Hepatocyte (in vitro differentiated cells): ENCODE measurements around the gene CCDC9B. TPM values are rescaled to one million over a fixed set of nuclear protein-coding genes. Genes with fewer than 3 reads are reported as not detected.
A peak's percentile ranks its signal among the peaks of the same experiment; 100 is the strongest.

Experiments
- DNase-seq: peaks from one replicate; pipeline ENCODE4 v3.0.0-alpha.2; 2016; ENCODE audit warnings: low spot score
- H2AFZ ChIP-seq: fragments of 200-600 bp; sonication (generic); 2 replicates; pipeline ENCODE4 v1.6.0; 2016; ENCODE audit warnings: antibody characterized with exemption, mild to moderate bottlenecking
- H3K27ac ChIP-seq: fragments of 200-600 bp; sonication (generic); 2 replicates; pipeline ENCODE4 v1.5.1; 2016; ENCODE audit warnings: mild to moderate bottlenecking
- H3K27me3 ChIP-seq: fragments of 200-600 bp; sonication (generic); 2 replicates; pipeline ENCODE4 v1.6.1; 2016
- H3K36me3 ChIP-seq: fragments of 200-600 bp; sonication (generic); replicated peaks from 2 replicates; pipeline ENCODE4 v1.5.1; 2016; ENCODE audit warnings: low read depth; ENCODE audit not compliant: insufficient read depth
- H3K4me1 ChIP-seq: fragments of 200-600 bp; sonication (generic); 2 replicates; pipeline ENCODE4 v1.5.1; 2016; ENCODE audit warnings: mild to moderate bottlenecking, moderate library complexity; ENCODE audit not compliant: insufficient read depth
- H3K4me2 ChIP-seq: fragments of 200-600 bp; sonication (generic); 2 replicates; pipeline ENCODE4 v1.6.0; 2016
- H3K4me3 ChIP-seq: fragments of 200-600 bp; sonication (generic); 2 replicates; pipeline ENCODE4 v1.5.1; 2016; ENCODE audit warnings: mild to moderate bottlenecking
- H3K79me2 ChIP-seq: fragments of 200-600 bp; sonication (generic); 2 replicates; pipeline ENCODE4 v1.6.0; 2017; ENCODE audit warnings: mild to moderate bottlenecking
- H3K9me2 ChIP-seq: fragments of 200-600 bp; sonication (generic); replicated peaks from 2 replicates; pipeline ENCODE4 v1.6.0; 2017; ENCODE audit warnings: mild to moderate bottlenecking; ENCODE audit not compliant: insufficient read depth
- H3K9me3 ChIP-seq: fragments of 200-600 bp; sonication (generic); 2 replicates; pipeline ENCODE4 v1.5.1; 2016; ENCODE audit warnings: low read depth, mild to moderate bottlenecking
- H4K20me1 ChIP-seq: fragments of 200-600 bp; sonication (generic); 2 replicates; pipeline ENCODE4 v1.6.0; 2016; ENCODE audit warnings: mild to moderate bottlenecking; ENCODE audit not compliant: insufficient read depth, poor library complexity, severe bottlenecking
- CTCF ChIP-seq: fragments of 200-600 bp; sonication (generic); IDR thresholded peaks from 2 replicates; pipeline ENCODE4 v1.5.1; 2016; ENCODE audit warnings: antibody characterized with exemption, mild to moderate bottlenecking; ENCODE audit not compliant: poor library complexity
- EZH2 ChIP-seq: fragments of 200-600 bp; sonication (generic); IDR thresholded peaks from 2 replicates; pipeline ENCODE4 v1.6.1; 2016; ENCODE audit warnings: antibody characterized with exemption, mild to moderate bottlenecking, borderline replicate concordance
- EZH2phosphoT487 ChIP-seq: fragments of 200-600 bp; sonication (generic); IDR thresholded peaks from one replicate; pipeline ENCODE4 v1.6.1; 2018; ENCODE audit warnings: antibody characterized with exemption, mild to moderate bottlenecking, low read depth, moderate library complexity; ENCODE audit not compliant: unreplicated experiment, severe bottlenecking
- WGBS: methylation state at CpG from one replicate; pipeline ENCODE4 v1.1.6; 2016; ENCODE audit warnings: low lambda C conversion rate; ENCODE audit errors: missing lambda C conversion rate; 5-methylcytosine and 5-hydroxymethylcytosine counted together
- polyA plus RNA-seq: library from polyadenylated mRNA; unstranded; fragments of >200 nt; fragmentation: Nextera tagmentation; extraction: Ambion mirVana; gene quantifications from 2 replicates; pipeline ENCODE4 v1.2.1, GENCODE V29; 2016
- total RNA-seq: library from RNA; depleted of rRNA; stranded (reverse); fragments of >200 nt; gene quantifications from 2 replicates; pipeline ENCODE4 v1.2.3, GENCODE V29; 2014

Gene CCDC9B
- total and polyA plus RNA-seq, 2 experiments from 2014 or later: 4.0 to 7.6 TPM

GRCh38 chr15:40355976-40356585 is 15.3 kb upstream of the CCDC9B start:
- no peaks in the 10 kb centered on the region for H3K36me3 ChIP-seq
- WGBS: 95% methylated on average over 5 of the region's 5 CpGs
- no peak overlapping the region for H3K27ac ChIP-seq

DNA sequence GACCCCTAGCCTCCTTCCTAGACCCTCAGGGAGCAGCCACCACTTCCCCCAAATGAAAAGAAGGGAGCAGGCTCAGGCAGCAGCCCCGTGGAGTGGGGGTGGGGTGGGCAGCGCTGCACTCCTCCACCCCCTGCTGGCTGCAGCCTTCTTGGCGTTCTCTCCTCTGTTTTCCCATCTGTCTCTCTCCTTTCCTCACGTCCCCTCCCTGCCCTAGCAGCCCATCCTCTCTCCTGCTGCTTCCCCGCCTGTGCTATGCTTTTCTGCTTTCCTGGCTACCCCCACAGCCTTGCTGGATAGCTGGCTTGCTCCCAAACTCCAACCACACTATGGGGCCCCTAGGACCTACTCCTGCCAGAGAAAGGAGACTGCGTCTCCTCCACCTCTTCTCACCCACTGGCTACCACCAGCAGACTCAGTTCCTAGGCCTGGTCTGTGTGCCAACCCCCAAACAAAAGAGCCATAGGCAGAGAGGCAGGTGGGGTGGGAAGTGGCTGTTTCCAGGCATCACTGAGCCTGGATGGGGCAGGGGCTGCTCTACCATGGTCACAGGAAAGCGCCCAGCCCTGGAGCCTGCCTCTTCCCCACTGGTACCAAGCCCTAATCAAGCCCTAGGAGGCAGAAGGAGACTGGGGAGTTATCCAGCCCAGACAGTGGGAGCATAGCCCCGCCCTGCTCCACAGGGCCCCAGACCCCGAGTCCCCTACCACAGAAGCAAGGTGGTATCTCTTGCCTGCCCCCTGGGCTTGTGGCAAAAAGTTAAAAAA is 13.9 kb upstream of the CCDC9B start:
- H3K36me3 ChIP-seq: no peaks in the 10 kb centered on the region
- no peaks in the 10 kb centered on the region for H3K9me3 ChIP-seq
- H3K9me2 ChIP-seq: no peaks in the 10 kb centered on the region
- peaks cover 8% of the 10 kb centered on the region for H3K27me3 ChIP-seq
- H2AFZ ChIP-seq: no peak overlapping the region
- no peaks in the 10 kb centered on the region for H4K20me1 ChIP-seq
- H3K4me3 ChIP-seq: no peak overlapping the region
- H3K79me2 ChIP-seq: peaks cover 5% of the 10 kb centered on the region
- TF ChIP-seq CTCF (peak; percentile 43), EZH2 (no peak), EZH2phosphoT487 (no peak)
- H3K27ac ChIP-seq: peak overlapping the region; percentile 23
- peaks cover 23% of the 10 kb centered on the region for H3K4me1 ChIP-seq
- H3K4me2 ChIP-seq: peak overlapping the region; percentile 57
- DNase-seq: peak; percentile 72
- 22% methylated on average over 7 of the region's 9 CpGs for WGBS

More at GRCh38 chr15:40355976-40356585, 15.3 kb upstream of the CCDC9B start:
- Histone ChIP-seq H3K79me2 (peaks cover 5% of the 10 kb centered on the region), H4K20me1 (no peaks in the 10 kb centered on the region), H3K9me3 (no peaks in the 10 kb centered on the region), H3K4me2 (no peak overlapping the region), H3K4me3 (no peak overlapping the region), H3K9me2 (no peaks in the 10 kb centered on the region), H2AFZ (no peak overlapping the region), H3K4me1 (peaks cover 19% of the 10 kb centered on the region), H3K27me3 (peaks cover 8% of the 10 kb centered on the region)
- no peak for TF ChIP-seq EZH2phosphoT487
- no peak for DNase-seq

DNA sequence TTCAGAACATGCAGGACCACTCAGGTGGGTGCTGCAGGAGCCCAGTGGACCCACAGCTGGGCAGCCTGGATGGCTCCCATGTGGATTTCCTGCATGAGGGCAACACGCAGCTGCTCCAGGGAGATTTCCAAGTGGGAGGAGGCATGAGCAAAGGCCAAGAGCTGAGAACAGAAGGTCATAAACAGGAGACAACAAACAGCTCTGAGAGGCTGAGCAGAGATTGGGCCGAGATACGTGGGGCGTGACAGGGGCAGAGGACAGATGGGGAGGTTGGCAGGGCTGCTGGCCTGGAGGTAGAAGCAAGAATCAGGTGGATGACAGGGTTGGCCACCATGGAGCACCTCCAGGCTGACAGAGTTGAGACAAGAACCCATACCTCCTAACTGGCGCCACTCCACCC is 13.0 kb upstream of the CCDC9B start:
- peaks cover 26% of the 10 kb centered on the region for H3K4me1 ChIP-seq
- H3K4me2 ChIP-seq: peak overlapping the region; percentile 67
- H3K4me3 ChIP-seq: no peak overlapping the region
- H3K9me3 ChIP-seq: no peaks in the 10 kb centered on the region
- 57% methylated on average over 5 of the region's 5 CpGs for WGBS
- H4K20me1 ChIP-seq: no peaks in the 10 kb centered on the region
- no peaks in the 10 kb centered on the region for H3K27me3 ChIP-seq
- no peak for TF ChIP-seq EZH2
- no peak for TF ChIP-seq EZH2phosphoT487
- no peak for TF ChIP-seq CTCF
- H3K27ac ChIP-seq: peak overlapping the region; percentile 34
- H2AFZ ChIP-seq: no peak overlapping the region
- H3K36me3 ChIP-seq: no peaks in the 10 kb centered on the region
- DNase-seq: no peak
- no peaks in the 10 kb centered on the region for H3K9me2 ChIP-seq
- H3K79me2 ChIP-seq: peaks cover 5% of the 10 kb centered on the region

DNA sequence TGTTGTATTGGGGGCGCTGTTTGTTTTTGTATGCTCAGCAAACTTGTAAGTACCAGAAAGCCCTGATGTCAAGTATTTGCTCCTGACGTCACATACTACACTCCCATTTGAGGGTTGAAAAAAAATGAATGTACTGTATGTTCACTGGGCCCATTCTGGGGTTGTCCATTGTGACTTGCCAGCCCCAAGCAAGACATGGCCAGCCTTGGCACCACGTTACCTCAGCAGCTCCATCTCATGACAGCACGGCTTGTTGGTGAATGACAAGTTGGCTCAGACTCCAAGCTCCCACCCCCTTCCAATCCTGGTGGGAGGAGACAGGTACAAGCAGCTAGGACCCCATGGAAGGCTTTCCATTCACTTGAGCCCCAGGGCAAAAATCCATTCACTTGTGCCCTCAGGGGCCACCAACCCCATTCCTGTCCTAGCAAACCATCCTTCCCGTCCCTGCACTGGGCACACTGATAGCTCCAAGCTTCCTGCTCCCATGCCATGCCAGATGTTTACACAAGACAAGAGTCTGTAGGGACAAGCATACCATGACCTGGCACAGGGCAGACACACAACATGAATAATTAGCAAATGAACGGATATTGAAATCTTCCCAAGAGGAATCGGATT is 11.7 kb upstream of the CCDC9B start:
- no peaks in the 10 kb centered on the region for H3K27me3 ChIP-seq
- TF ChIP-seq EZH2phosphoT487 (no peak), EZH2 (no peak), CTCF (no peak)
- peaks cover 33% of the 10 kb centered on the region for H3K4me1 ChIP-seq
- WGBS: 88% methylated on average over 7 of the region's 7 CpGs
- H3K4me3 ChIP-seq: no peak overlapping the region
- peak overlapping the region; percentile 67 for H3K4me2 ChIP-seq
- no peaks in the 10 kb centered on the region for H3K9me3 ChIP-seq
- H2AFZ ChIP-seq: no peak overlapping the region
- DNase-seq: no peak
- H3K36me3 ChIP-seq: no peaks in the 10 kb centered on the region
- peak overlapping the region; percentile 63 for H3K27ac ChIP-seq
- H4K20me1 ChIP-seq: no peaks in the 10 kb centered on the region
- no peaks in the 10 kb centered on the region for H3K9me2 ChIP-seq
- peaks cover 5% of the 10 kb centered on the region for H3K79me2 ChIP-seq
